Measurements from ENCODE around the gene PLA2G3. TPM values are rescaled to one million over a fixed set of nuclear protein-coding genes. Genes with fewer than 3 reads are reported as not detected.

PLA2G3 gene
- total RNA-seq, 1 experiment from 2014 or later, result 8.2 TPM

GRCh38 chr22:31125521-31126117 is 14.7 kb downstream of the PLA2G3 start:
- no peak overlapping the region for H2AK5ac ChIP-seq (ENCODE audit: insufficient read length, low read length)
- no peak overlapping the region for H2BK20ac ChIP-seq (ENCODE audit: low read depth, low read length, poor library complexity, severe bottlenecking)
- H3T11ph ChIP-seq (ENCODE audit: low read length), result no peak overlapping the region
- no peak overlapping the region for H3K14ac ChIP-seq (ENCODE audit: insufficient read depth, low read length)
- Mint-ChIP-seq H3K4me1 (peaks cover 22 to 37% of the 10 kb centered on the region in 2 experiments), H3K27me3 (ENCODE audit: low read depth) (peaks cover 6% of the 10 kb centered on the region), H3K27ac (peak overlapping the region in 1 of 3 experiments; percentile 99; a peak in 1 of 7 replicates), H3K4me3 (no peak overlapping the region), H3K9me3 (no peaks in the 10 kb centered on the region), H3K36me3 (ENCODE audit: insufficient read depth in 1 of 3, low read depth in 3 of 3) (no peaks in the 10 kb centered on the region)
- H2AFZ ChIP-seq (ENCODE audit: low read length), result no peak overlapping the region
- H3K23ac ChIP-seq (ENCODE audit: insufficient read length, low read depth, low read length), result no peak overlapping the region
- no peak overlapping the region for H3K18ac ChIP-seq (ENCODE audit: insufficient read length, low read depth, low read length)
- H4K91ac ChIP-seq (ENCODE audit: insufficient read length, low read depth, low read length), result no peak overlapping the region
- H3K56ac ChIP-seq (ENCODE audit: insufficient read length, low read depth, low read length), result no peak overlapping the region
- no CpG with 5 or more reads among the region's 12 CpGs for WGBS (ENCODE audit: extremely low coverage, insufficient read length, low lambda C conversion rate)
- H4K8ac ChIP-seq (replicated peaks; ENCODE audit: insufficient read length, low read depth, low read length), result no peak overlapping the region
- H3K4me1 ChIP-seq (ENCODE audit: insufficient read depth, low read length), result peaks cover 5% of the 10 kb centered on the region; the same call in 1 of the 2 replicates
- DNase-seq, result no peak
- no peaks in the 10 kb centered on the region for H3K23me2 ChIP-seq (ENCODE audit: insufficient read length, low read depth, low read length, poor library complexity, severe bottlenecking)
- H3K9me3 ChIP-seq (ENCODE audit: control insufficient read depth, low read depth, low read length), result no peaks in the 10 kb centered on the region
- H2BK12ac ChIP-seq (ENCODE audit: insufficient read length, low read depth, low read length), result no peak overlapping the region
- H3K79me1 ChIP-seq (ENCODE audit: insufficient read depth, low read depth, low read length, poor library complexity, severe bottlenecking), result no peaks in the 10 kb centered on the region
- no peak overlapping the region for H2BK15ac ChIP-seq (ENCODE audit: low read depth, low read length)
- H4K20me1 ChIP-seq (ENCODE audit: control insufficient read depth, insufficient read depth, insufficient read length), result no peaks in the 10 kb centered on the region
- no peak overlapping the region for H3K9ac ChIP-seq (ENCODE audit: extremely low read depth, insufficient read length, low read length)
- H3K27ac ChIP-seq (ENCODE audit: insufficient read length, low read depth, low read length), result no peak overlapping the region
- no peak overlapping the region for H3K4ac ChIP-seq (ENCODE audit: low read depth, low read length)
- TF ChIP-seq CTCF (conservative IDR thresholded peaks at IDR 0.05), result no peak
- no peaks in the 10 kb centered on the region for H3K79me2 ChIP-seq (ENCODE audit: insufficient read depth, low read length)
- no peak overlapping the region for H2BK120ac ChIP-seq (ENCODE audit: low read depth, low read length, poor library complexity, severe bottlenecking)
- H4K5ac ChIP-seq (ENCODE audit: insufficient read length, low read depth, low read length), result no peak overlapping the region
- H3K27me3 ChIP-seq (ENCODE audit: insufficient read depth, low read length), result no peaks in the 10 kb centered on the region
- H2BK5ac ChIP-seq (ENCODE audit: insufficient read length, low read length), result no peak overlapping the region
- no peak overlapping the region for H3K4me2 ChIP-seq (ENCODE audit: insufficient read depth, insufficient read length, low read length)
